ENCODE results near the gene ANTXR1. TPM values are rescaled to one million over a fixed set of nuclear protein-coding genes. Genes with fewer than 3 reads are reported as not detected.

ANTXR1 gene
- total and polyA plus RNA-seq, 11 donors: 5.8 to 75.2 (median 23.3) TPM

GRCh38 chr2:69242651-69243051 lies 229.7 kb downstream of the ANTXR1 start:
- Histone ChIP-seq H3K4me1 (peaks cover 0 to 23% (median 3%) of the 10 kb centered on the region in 12 donors), H3K36me3 (peaks cover 0 to 21% (median 0%) of the 10 kb centered on the region in 9 donors), H3K27me3 (no peaks in the 10 kb centered on the region), H3K9me3 (no peaks in the 10 kb centered on the region), H3K27ac (peak overlapping the region in 1 of 12 donors; percentile 15), H3K4me3 (no peak overlapping the region)
- TF ChIP-seq POLR2A (IDR thresholded peaks at IDR 0.05) (no peak), CTCF (IDR thresholded peaks at IDR 0.05) (no peak)
- ATAC-seq (no peak), DNase-seq (no peak)
- intact Hi-C loops (cut with DNase I): no loop called here
- WGBS, 4 donors: 83 to 86% (median 84%) methylated on average over 7 of the region's 7 CpGs

GRCh38 chr2:69243652-69244051 lies 230.7 kb downstream of the ANTXR1 start:
- Histone ChIP-seq H3K27me3 (no peaks in the 10 kb centered on the region), H3K4me1 (peaks cover 0 to 23% (median 3%) of the 10 kb centered on the region in 12 donors), H3K36me3 (peaks cover 0 to 21% (median 0%) of the 10 kb centered on the region in 9 donors), H3K4me3 (no peak overlapping the region), H3K9me3 (no peaks in the 10 kb centered on the region), H3K27ac (no peak overlapping the region)
- intact Hi-C loops (cut with DNase I): no loop called here
- ATAC-seq (no peak), DNase-seq (no peak)
- 89 to 96% (median 91%) methylated on average over 4 of the region's 4 CpGs for WGBS, 4 donors
- no peak for TF ChIP-seq POLR2A (IDR thresholded peaks at IDR 0.05)

DNA sequence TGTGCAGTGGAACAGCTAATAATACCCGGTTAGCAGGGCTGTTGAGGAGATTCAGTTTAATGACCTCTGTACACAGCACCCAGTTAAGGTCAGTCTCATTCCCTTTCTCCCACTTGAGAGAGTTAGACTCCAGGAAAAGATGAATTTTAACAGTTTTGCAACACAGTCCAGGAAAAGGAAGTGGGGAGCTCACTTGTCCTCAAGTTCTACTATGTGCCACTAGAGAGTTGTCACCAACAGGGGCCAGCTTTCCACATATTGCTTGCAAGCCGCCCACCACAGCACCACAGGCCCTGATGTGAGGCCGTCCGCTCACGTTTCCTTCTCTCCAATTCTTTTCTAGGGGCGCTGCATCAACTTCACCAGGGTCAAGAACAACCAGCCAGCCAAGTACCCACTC lies 231.9 kb downstream of the ANTXR1 start:
- H3K9me3 ChIP-seq: no peaks in the 10 kb centered on the region
- WGBS, 4 donors: 84 to 91% (median 89%) methylated on average over 6 of the region's 6 CpGs

GRCh38 chr2:69247583-69247982 lies 234.6 kb downstream of the ANTXR1 start:
- WGBS, 4 donors: 94 to 98% (median 95%) methylated on average over 9 of the region's 9 CpGs
- H3K9me3 ChIP-seq: no peaks in the 10 kb centered on the region
- H3K27me3 ChIP-seq: no peaks in the 10 kb centered on the region
- H3K4me1 ChIP-seq: peaks cover 0 to 5% (median 0%) of the 10 kb centered on the region in 12 donors
- H3K27ac ChIP-seq: no peak overlapping the region
- ATAC-seq (no peak), DNase-seq (no peak)
- H3K36me3 ChIP-seq: peaks cover 0 to 21% (median 0%) of the 10 kb centered on the region in 9 donors
- TF ChIP-seq POLR2A (IDR thresholded peaks at IDR 0.05) (no peak), CTCF (IDR thresholded peaks at IDR 0.05) (no peak)
- no peak overlapping the region for H3K4me3 ChIP-seq
- intact Hi-C loops (cut with DNase I): no loop called here

More for the DNA sequence above, 231.9 kb downstream of the ANTXR1 start:
- Histone ChIP-seq H3K4me3 (no peak overlapping the region), H3K27ac (no peak overlapping the region), H3K27me3 (no peaks in the 10 kb centered on the region), H3K36me3 (peaks cover 0 to 21% (median 0%) of the 10 kb centered on the region in 9 donors), H3K4me1 (peaks cover 0 to 23% (median 3%) of the 10 kb centered on the region in 12 donors)
- intact Hi-C loops (cut with DNase I): no loop called here
- ATAC-seq (no peak), DNase-seq (no peak)
- no peak for TF ChIP-seq POLR2A (IDR thresholded peaks at IDR 0.05)
- no peak for TF ChIP-seq CTCF (IDR thresholded peaks at IDR 0.05)

DNA sequence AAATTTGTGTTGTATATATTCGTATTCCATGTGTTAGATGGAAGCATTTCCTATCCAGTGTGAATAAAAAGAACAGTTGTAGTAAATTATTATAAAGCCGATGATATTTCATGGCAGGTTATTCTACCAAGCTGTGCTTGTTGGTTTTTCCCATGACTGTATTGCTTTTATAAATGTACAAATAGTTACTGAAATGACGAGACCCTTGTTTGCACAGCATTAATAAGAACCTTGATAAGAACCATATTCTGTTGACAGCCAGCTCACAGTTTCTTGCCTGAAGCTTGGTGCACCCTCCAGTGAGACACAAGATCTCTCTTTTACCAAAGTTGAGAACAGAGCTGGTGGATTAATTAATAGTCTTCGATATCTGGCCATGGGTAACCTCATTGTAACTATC lies 235.3 kb downstream of the ANTXR1 start:
- no peak for TF ChIP-seq POLR2A (IDR thresholded peaks at IDR 0.05)
- TF ChIP-seq CTCF (IDR thresholded peaks at IDR 0.05): no peak

More for the DNA sequence above, 235.3 kb downstream of the ANTXR1 start:
- WGBS, 4 donors: 80 to 89% (median 82%) methylated on average over 4 of the region's 4 CpGs
- Histone ChIP-seq H3K9me3 (no peaks in the 10 kb centered on the region), H3K4me1 (peaks cover 0 to 7% (median under 1%) of the 10 kb centered on the region in 12 donors), H3K4me3 (no peak overlapping the region), H3K36me3 (peaks cover 0 to 21% (median 0%) of the 10 kb centered on the region in 9 donors), H3K27me3 (no peaks in the 10 kb centered on the region), H3K27ac (no peak overlapping the region)
- DNase-seq (no peak), ATAC-seq (no peak)
- intact Hi-C loops (cut with DNase I): no loop called here
